ENCODE measurements around the gene PPP1R16B. TPM values are rescaled to one million over a fixed set of nuclear protein-coding genes. Genes with fewer than 3 reads are reported as not detected.

Gene PPP1R16B
- total RNA-seq, 4 donors from 2014 or later: 1.8 to 11.1 (median 7.0) TPM

GRCh38 chr20:38885357-38885756, 79.9 kb downstream of the PPP1R16B start:
- peaks cover 13% of the 10 kb centered on the region for H3K27me3 ChIP-seq
- in situ Hi-C loops (cut with MboI; ENCODE audit: low pct_ligation_motif_present in 1 of 4, low pct_unique_long_range_greater_than_20kb in 1 of 4, low sequenced_read_pairs in 3 of 4): loop anchor here in 1 of 4 donors (25.0 kb wide), 1 partner anchor 248 kb away; no protein-coding TSS in a partner anchor
- peaks cover 0 to 6% (median 0%) of the 10 kb centered on the region in 4 donors for H3K4me1 ChIP-seq
- H3K9me3 ChIP-seq: no peaks in the 10 kb centered on the region
- no peak for DNase-seq
- no peaks in the 10 kb centered on the region for H3K36me3 ChIP-seq
- H3K27ac ChIP-seq: no peak overlapping the region
- intact Hi-C loops (cut with DNase I; ENCODE audit: low total_unique reads): no loop called here
- TF ChIP-seq POLR2AphosphoS5 (IDR thresholded peaks at IDR 0.05) (no peak), POLR2A (IDR thresholded peaks at IDR 0.05) (no peak), CTCF (IDR thresholded peaks at IDR 0.05) (no peak), EP300 (IDR thresholded peaks at IDR 0.05; ENCODE audit: low read depth) (no peak)
- 75 to 80% methylated on average over 3 to 6 of the region's 6 CpGs for WGBS, 2 donors (ENCODE audit: low coverage in 1 of 2)
- no peak overlapping the region for H3K4me3 ChIP-seq

GRCh38 chr20:38888059-38888831, 82.7 kb downstream of the PPP1R16B start:
- no peak for DNase-seq
- WGBS, 2 donors (ENCODE audit: low coverage in 1 of 2): 68% methylated on average over 13 of the region's 13 CpGs; no CpG with 5 or more reads in 1 of the 2 donors
- H3K27me3 ChIP-seq: peaks cover 11% of the 10 kb centered on the region
- no peak overlapping the region for H3K27ac ChIP-seq
- intact Hi-C loops (cut with DNase I; ENCODE audit: low total_unique reads): no loop called here
- no peak overlapping the region for H3K4me3 ChIP-seq
- in situ Hi-C loops (cut with MboI; ENCODE audit: low pct_ligation_motif_present in 1 of 4, low pct_unique_long_range_greater_than_20kb in 1 of 4, low sequenced_read_pairs in 3 of 4): loop anchor here in 1 of 4 donors (25.0 kb wide), 1 partner anchor 251 kb away; no protein-coding TSS in a partner anchor
- H3K4me1 ChIP-seq: peaks cover 0 to 1% (median 0%) of the 10 kb centered on the region in 4 donors
- H3K9me3 ChIP-seq: no peaks in the 10 kb centered on the region
- no peaks in the 10 kb centered on the region for H3K36me3 ChIP-seq
- TF ChIP-seq CTCF (IDR thresholded peaks at IDR 0.05): no peak
- TF ChIP-seq POLR2AphosphoS5 (IDR thresholded peaks at IDR 0.05): no peak

GRCh38 chr20:38889050-38889449, 83.6 kb downstream of the PPP1R16B start:
- intact Hi-C loops (cut with DNase I; ENCODE audit: low total_unique reads): no loop called here

More at GRCh38 chr20:38889050-38889449, 83.6 kb downstream of the PPP1R16B start:
- Histone ChIP-seq H3K4me3 (no peak overlapping the region), H3K4me1 (peaks cover 2 to 9% (median 5%) of the 10 kb centered on the region in 4 donors), H3K27ac (no peak overlapping the region), H3K27me3 (peaks cover 19% of the 10 kb centered on the region), H3K9me3 (no peaks in the 10 kb centered on the region), H3K36me3 (no peaks in the 10 kb centered on the region)
- DNase-seq: no peak
- in situ Hi-C loops (cut with MboI; ENCODE audit: low pct_ligation_motif_present in 1 of 4, low pct_unique_long_range_greater_than_20kb in 1 of 4, low sequenced_read_pairs in 3 of 4): loop anchor here in 1 of 4 donors (25.0 kb wide), 1 partner anchor 252 kb away; no protein-coding TSS in a partner anchor
- TF ChIP-seq POLR2A (IDR thresholded peaks at IDR 0.05) (no peak), POLR2AphosphoS5 (IDR thresholded peaks at IDR 0.05) (no peak), EP300 (IDR thresholded peaks at IDR 0.05; ENCODE audit: low read depth) (no peak), CTCF (IDR thresholded peaks at IDR 0.05) (no peak)
- 72 to 83% methylated on average over 1 to 2 of the region's 2 CpGs for WGBS, 2 donors (ENCODE audit: low coverage in 1 of 2)

Data from transverse colon (tissue), 4 donors.